BJ (cell line): ENCODE measurements around the gene TMEM50B. TPM values are rescaled to one million over a fixed set of nuclear protein-coding genes. Genes with fewer than 3 reads are reported as not detected.

ENCODE experiments used
- CTCF ChIA-PET: fragments of 350-600 bp; formaldehyde crosslinking; extraction: SDS; loops from one replicate; lab custom pipeline; 2021; ENCODE audit warnings: antibody characterized with exemption, inconsistent platforms; lab: Yijun Ruan, JAX
- POLR2A ChIA-PET: fragments of 300-600 bp; sonication (Branson Sonifier 250); formaldehyde crosslinking; extraction: SDS; loops from one replicate; lab custom pipeline; 2021; ENCODE audit warnings: antibody characterized with exemption; lab: Charles Lee
- DNase-seq: peaks from one replicate; pipeline ENCODE4 v3.0.0-alpha.2; 2011; ENCODE audit warnings: low read depth
- H3K27me3 ChIP-seq: 2 replicates; pipeline ENCODE4 v1.6.0; 2011; ENCODE audit warnings: low read length; ENCODE audit not compliant: control insufficient read depth, insufficient read depth
- H3K36me3 ChIP-seq: 2 replicates; pipeline ENCODE4 v1.5.1; 2011; ENCODE audit warnings: low read length; ENCODE audit not compliant: control insufficient read depth, insufficient read depth
- H3K4me3 ChIP-seq: 2 replicates; pipeline ENCODE4 v1.5.1; 2011; ENCODE audit warnings: low read depth, mild to moderate bottlenecking, control low read depth, low read length
- CTCF ChIP-seq: IDR thresholded peaks from 2 replicates; pipeline ENCODE4 v1.5.1; 2011; ENCODE audit warnings: low read depth, mild to moderate bottlenecking, control low read depth, inconsistent platforms, low read length, moderate library complexity; ENCODE audit not compliant: insufficient read depth
- polyA plus RNA-seq: library from polyadenylated mRNA; depleted of rRNA; stranded (reverse); fragments of >200 nt; gene quantifications from 2 replicates; pipeline ENCODE4 v1.2.3, GENCODE V29; 2011; rRNA removed

The TMEM50B gene
- polyA plus RNA-seq, 1 experiment = 23.5 TPM

- POLR2A ChIA-PET = no interaction called here
- Histone ChIP-seq H3K36me3 (no peaks in the 10 kb centered on the region), H3K4me3 (no peak overlapping the region), H3K27me3 (no peaks in the 10 kb centered on the region)
- peak; percentile 85 for DNase-seq
- TF ChIP-seq CTCF = no peak
- CTCF ChIA-PET = interaction anchor here (0.8 to 1.5 kb wide), 3 partner anchors 15 to 198 kb away, joined by 3 to 4 read pairs (median 3); no protein-coding TSS in a partner anchor
Measured at GRCh38 chr21:33401630-33401992, 78.2 kb downstream of the TMEM50B start.

Other genes with a start within 250 kb of the TMEM50B start
- 56.8 and 63.7 TPM in 2 replicates for gene IL10RB, start 213.6 kb downstream of the TMEM50B start, polyA plus RNA-seq
- 11.4 and 15.0 TPM in 2 replicates for gene IFNAR1, start 155.0 kb downstream of the TMEM50B start, polyA plus RNA-seq
- gene IFNGR2, start 76.6 kb downstream of the TMEM50B start, polyA plus RNA-seq = 107 and 114 TPM in 2 replicates
- gene DNAJC28, start 11.7 kb upstream of the TMEM50B start, polyA plus RNA-seq = 0.38 and 0.91 TPM in 2 replicates
- 14.8 and 25.7 TPM in 2 replicates for gene GART, start 62.1 kb upstream of the TMEM50B start, polyA plus RNA-seq
- gene SON, start 63.1 kb upstream of the TMEM50B start, polyA plus RNA-seq = 41.6 and 62.8 TPM in 2 replicates
- gene DONSON, start 108.7 kb upstream of the TMEM50B start, polyA plus RNA-seq = 12.7 and 19.4 TPM in 2 replicates
- 21.2 and 43.0 TPM in 2 replicates for gene CRYZL1, start 161.8 kb upstream of the TMEM50B start, polyA plus RNA-seq
- 56.2 and 68.4 TPM in 2 replicates for gene ITSN1, start 162.5 kb upstream of the TMEM50B start, polyA plus RNA-seq